OCI-LY1 (cell line): ENCODE data around the gene MORN5.
A peak's percentile ranks its signal among the peaks of the same experiment; 100 is the strongest.

Experiments
- CTCF ChIP-seq: fragments of 200-600 bp; sonication (generic), shearing (Covaris generic); IDR thresholded peaks from 2 replicates; pipeline ENCODE4 v1.5.1; 2017; ENCODE audit warnings: mild to moderate bottlenecking, antibody characterized with exemption, low read length, moderate library complexity, mixed read lengths
- EZH2 ChIP-seq: fragments of 200-600 bp; sonication (generic), shearing (Covaris generic); IDR thresholded peaks from 2 replicates; pipeline ENCODE4 v1.8.0; 2017; ENCODE audit warnings: borderline replicate concordance, mixed run types, mild to moderate bottlenecking, antibody characterized with exemption, low read length, moderate library complexity, mixed read lengths

GRCh38 chr9:122125158-122125508 lies 34.6 kb upstream of the MORN5 start:
- TF ChIP-seq EZH2 (no peak), CTCF (peak; percentile 94)
